HEK293 (cell line): ENCODE measurements around the gene TBC1D5.

Experiments
- CTCF ChIA-PET: fragments of 350-600 bp; formaldehyde crosslinking; extraction: SDS; loops from one replicate; lab custom pipeline; 2021; ENCODE audit warnings: antibody characterized with exemption; lab: Yijun Ruan, JAX
- POLR2A ChIA-PET: fragments of 300-600 bp; formaldehyde crosslinking; extraction: SDS; loops from one replicate; lab custom pipeline; 2020; ENCODE audit warnings: antibody characterized with exemption, inconsistent platforms; lab: Yijun Ruan, JAX
- H3K27ac ChIP-seq: fragments of 200-500 bp; sonication (Bioruptor generic); 2 replicates; pipeline ENCODE4 v1.5.1; 2014; ENCODE audit warnings: low read depth, low read length, control low read depth, inconsistent platforms; ENCODE audit errors: extremely low read depth
- H3K36me3 ChIP-seq, 2 experiments: fragments of 200-500 bp in 1 of 2; sonication (Bioruptor generic) in 1 of 2; 1 replicate in 1 of 2; 2 replicates in 1 of 2; pipeline ENCODE4 v1.5.1; 2014 to 2017; ENCODE audit warnings: inconsistent platforms in 2 of 2, low read length in 2 of 2; ENCODE audit not compliant: control insufficient read depth in 2 of 2, insufficient read depth in 1 of 2
- H3K4me1 ChIP-seq: fragments of 200-500 bp; sonication (Bioruptor generic); 2 replicates; pipeline ENCODE4 v1.5.1; 2014; ENCODE audit warnings: mild to moderate bottlenecking, low read length, inconsistent platforms; ENCODE audit not compliant: control insufficient read depth, insufficient read depth
- H3K4me3 ChIP-seq: 2 replicates; pipeline ENCODE4 v1.5.1; 2011; ENCODE audit warnings: low read depth, mild to moderate bottlenecking, control low read depth, low read length, moderate library complexity
- H3K9me3 ChIP-seq: fragments of 200-500 bp; sonication (Bioruptor generic); 2 replicates; pipeline ENCODE4 v1.5.1; 2014; ENCODE audit warnings: low read depth, low read length, inconsistent platforms; ENCODE audit not compliant: control insufficient read depth, insufficient read depth
- AEBP2 ChIP-seq: fragments of 450-650 bp; formaldehyde crosslinking; IDR thresholded peaks from 2 replicates; pipeline ENCODE4 v1.5.1; 2016; ENCODE audit warnings: missing biosample characterization, missing genetic modification characterization, borderline replicate concordance
- BCL11B ChIP-seq: fragments of 450-650 bp; formaldehyde crosslinking; IDR thresholded peaks from 2 replicates; pipeline ENCODE4 v1.5.1; 2016; ENCODE audit warnings: low read depth, missing biosample characterization, missing genetic modification characterization
- CTCF ChIP-seq: fragments of 450-650 bp; formaldehyde crosslinking; IDR thresholded peaks from 2 replicates; pipeline ENCODE4 v1.5.1; 2016; ENCODE audit warnings: missing biosample characterization, missing genetic modification characterization
- FEZF1 ChIP-seq: fragments of 450-650 bp; formaldehyde crosslinking; IDR thresholded peaks from 2 replicates; pipeline ENCODE4 v1.5.1; 2016; ENCODE audit warnings: missing biosample characterization, missing genetic modification characterization
- HOXD13 ChIP-seq: sonication (generic); formaldehyde crosslinking; IDR thresholded peaks from 2 replicates; pipeline ENCODE4 v1.8.0; 2022; ENCODE audit warnings: missing genetic modification reagents, borderline replicate concordance
- MYNN ChIP-seq: fragments of 450-650 bp; formaldehyde crosslinking; IDR thresholded peaks from 2 replicates; pipeline ENCODE4 v1.5.1; 2016; ENCODE audit warnings: missing biosample characterization, missing genetic modification characterization, borderline replicate concordance
- MZF1 ChIP-seq: fragments of 450-650 bp; formaldehyde crosslinking; IDR thresholded peaks from 2 replicates; pipeline ENCODE4 v1.5.1; 2017; ENCODE audit warnings: missing biosample characterization, missing genetic modification characterization, borderline replicate concordance
- PRDM6 ChIP-seq: fragments of 450-650 bp; formaldehyde crosslinking; IDR thresholded peaks from 2 replicates; pipeline ENCODE4 v1.5.1; 2017; ENCODE audit warnings: missing biosample characterization, missing genetic modification characterization
- SCRT1 ChIP-seq: fragments of 450-650 bp; formaldehyde crosslinking; IDR thresholded peaks from 2 replicates; pipeline ENCODE4 v1.5.1; 2016; ENCODE audit warnings: missing biosample characterization, missing genetic modification characterization, borderline replicate concordance
- TCF7L2 ChIP-seq: IDR thresholded peaks from 2 replicates; pipeline ENCODE4 v1.6.1; 2011; ENCODE audit warnings: low read depth, mild to moderate bottlenecking, inconsistent platforms, low read length, moderate library complexity, borderline replicate concordance
- ZIC2 ChIP-seq: fragments of 450-650 bp; formaldehyde crosslinking; IDR thresholded peaks from 2 replicates; pipeline ENCODE4 v1.5.1; 2016; ENCODE audit warnings: missing biosample characterization, missing genetic modification characterization
- ZNF10 ChIP-seq: fragments of 450-650 bp; formaldehyde crosslinking; IDR thresholded peaks from 2 replicates; pipeline ENCODE4 v1.5.1; 2017; ENCODE audit warnings: missing biosample characterization, missing genetic modification characterization
- ZNF133 ChIP-seq: fragments of 450-650 bp; formaldehyde crosslinking; IDR thresholded peaks from 2 replicates; pipeline ENCODE4 v1.5.1; 2016; ENCODE audit warnings: missing biosample characterization, missing genetic modification characterization
- ZNF16 ChIP-seq: fragments of 450-650 bp; formaldehyde crosslinking; IDR thresholded peaks from 2 replicates; pipeline ENCODE4 v1.5.1; 2016; ENCODE audit warnings: low read depth, missing biosample characterization, missing genetic modification characterization
- ZNF175 ChIP-seq: fragments of 450-650 bp; formaldehyde crosslinking; IDR thresholded peaks from 2 replicates; pipeline ENCODE4 v1.5.1; 2016; ENCODE audit warnings: missing biosample characterization, missing genetic modification characterization
- ZNF211 ChIP-seq: fragments of 450-650 bp; formaldehyde crosslinking; IDR thresholded peaks from 2 replicates; pipeline ENCODE4 v1.5.1; 2016; ENCODE audit warnings: low read depth, missing biosample characterization, missing genetic modification characterization
- ZNF24 ChIP-seq: fragments of 450-650 bp; formaldehyde crosslinking; IDR thresholded peaks from 2 replicates; pipeline ENCODE4 v1.5.1; 2016; ENCODE audit warnings: missing biosample characterization, missing genetic modification characterization
- ZNF335 ChIP-seq: fragments of 450-650 bp; formaldehyde crosslinking; conservative IDR thresholded peaks from 2 replicates; pipeline ENCODE4 v1.5.1; 2016; ENCODE audit warnings: missing biosample characterization, missing genetic modification characterization
- ZNF423 ChIP-seq: fragments of 450-650 bp; formaldehyde crosslinking; IDR thresholded peaks from 2 replicates; pipeline ENCODE4 v1.5.1; 2016; ENCODE audit warnings: missing biosample characterization, missing genetic modification characterization
- ZNF449 ChIP-seq: fragments of 450-650 bp; formaldehyde crosslinking; IDR thresholded peaks from 2 replicates; pipeline ENCODE4 v1.5.1; 2017; ENCODE audit warnings: missing biosample characterization, mild to moderate bottlenecking, missing genetic modification characterization, moderate library complexity
- ZNF501 ChIP-seq: fragments of 450-650 bp; formaldehyde crosslinking; IDR thresholded peaks from 2 replicates; pipeline ENCODE4 v1.5.1; 2016; ENCODE audit warnings: missing biosample characterization, missing genetic modification characterization
- ZNF544 ChIP-seq: fragments of 450-650 bp; formaldehyde crosslinking; IDR thresholded peaks from 2 replicates; pipeline ENCODE4 v1.5.0; 2017; ENCODE audit warnings: missing biosample characterization, missing genetic modification characterization
- ZNF555 ChIP-seq: fragments of 450-650 bp; formaldehyde crosslinking; conservative IDR thresholded peaks from 2 replicates; pipeline ENCODE4 v1.5.1; 2017; ENCODE audit warnings: missing biosample characterization, mild to moderate bottlenecking, missing genetic modification characterization, inconsistent platforms
- ZNF670 ChIP-seq: fragments of 450-650 bp; formaldehyde crosslinking; IDR thresholded peaks from 2 replicates; pipeline ENCODE4 v1.5.1; 2016; ENCODE audit warnings: missing biosample characterization, missing genetic modification characterization, low read depth
- ZNF704 ChIP-seq: fragments of 450-650 bp; formaldehyde crosslinking; IDR thresholded peaks from 2 replicates; pipeline ENCODE4 v1.5.1; 2016; ENCODE audit warnings: missing biosample characterization, missing genetic modification characterization
- ZNF843 ChIP-seq: fragments of 450-650 bp; formaldehyde crosslinking; IDR thresholded peaks from 2 replicates; pipeline ENCODE4 v1.5.1; 2016; ENCODE audit warnings: missing biosample characterization, missing genetic modification characterization

Gene TBC1D5

GRCh38 chr3:17539436-17539835 lies 203.0 kb downstream of the TBC1D5 start:
- ChIA-PET POLR2A (no interaction called here), CTCF (no interaction called here)
- no peaks in the 10 kb centered on the region for H3K9me3 ChIP-seq
- H3K36me3 ChIP-seq, result no peaks in the 10 kb centered on the region
- no peak for TF ChIP-seq ZNF449 (tag by site-specific recombination)
- no peak for TF ChIP-seq TCF7L2
- TF ChIP-seq ZNF501, result no peak
- TF ChIP-seq AEBP2 (tag by site-specific recombination), result no peak
- TF ChIP-seq ZNF175 (tag by site-specific recombination), result no peak
- TF ChIP-seq ZNF670 (tag by site-specific recombination), result no peak
- TF ChIP-seq ZNF704 (tag by site-specific recombination), result no peak
- TF ChIP-seq ZNF555, result no peak
- no peak for TF ChIP-seq ZNF544 (tag by site-specific recombination)
- no peak for TF ChIP-seq ZNF16
- H3K4me1 ChIP-seq, result no peaks in the 10 kb centered on the region
- no peak overlapping the region for H3K27ac ChIP-seq
- H3K4me3 ChIP-seq, result no peak overlapping the region

GRCh38 chr3:17535274-17535673 lies 207.2 kb downstream of the TBC1D5 start:
- Histone ChIP-seq H3K4me1 (no peaks in the 10 kb centered on the region), H3K4me3 (no peak overlapping the region), H3K9me3 (no peaks in the 10 kb centered on the region), H3K27ac (no peak overlapping the region), H3K36me3 (no peaks in the 10 kb centered on the region)
- ChIA-PET CTCF (no interaction called here), POLR2A (no interaction called here)
- 0 out of 2 replicates have a peak, but pooled peaks have one; percentile 40 for TF ChIP-seq ZNF843 (tag by site-specific recombination)
- TF ChIP-seq ZNF10 (tag by site-specific recombination), result no peak
- TF ChIP-seq MYNN (tag by site-specific recombination), result no peak
- TF ChIP-seq ZNF24 (tag by site-specific recombination), result no peak
- no peak for TF ChIP-seq BCL11B (tag by site-specific recombination)
- no peak for TF ChIP-seq ZNF211 (tag by site-specific recombination)
- no peak for TF ChIP-seq CTCF
- peak; percentile 84 for TF ChIP-seq PRDM6 (tag by site-specific recombination)
- no peak for TF ChIP-seq HOXD13
- TF ChIP-seq ZNF133 (tag by site-specific recombination), result no peak
- 0 out of 2 replicates have a peak, but pooled peaks have one; percentile 29 for TF ChIP-seq ZNF423 (tag by site-specific recombination)
- TF ChIP-seq SCRT1 (tag by site-specific recombination), result peak; percentile 50; the same call in 1 of the 2 replicates
- no peak for TF ChIP-seq MZF1 (tag by site-specific recombination)
- peak; percentile 69 for TF ChIP-seq ZIC2 (tag by site-specific recombination)
- TF ChIP-seq ZNF335 (tag by site-specific recombination), result 0 out of 2 replicates have a peak, but pooled peaks have one; percentile 16
- peak; percentile 17; the same call in 1 of the 2 replicates for TF ChIP-seq FEZF1 (tag by site-specific recombination)
